Loucy (cell line): ENCODE results near the gene MMEL1.

Experiments
- EZH2phosphoT487 ChIP-seq: fragments of 200-600 bp; IDR thresholded peaks from 2 replicates; pipeline ENCODE4 v1.6.1; 2018; ENCODE audit warnings: antibody characterized with exemption, mild to moderate bottlenecking, moderate library complexity, borderline replicate concordance
- TF ChIP-seq, protein P1 (sequence below): fragments of 200-600 bp; sonication (generic); conservative IDR thresholded peaks from 2 replicates; pipeline ENCODE4 v1.5.1; 2014; ENCODE audit warnings: mild to moderate bottlenecking, antibody characterized with exemption, low read length

DNA sequence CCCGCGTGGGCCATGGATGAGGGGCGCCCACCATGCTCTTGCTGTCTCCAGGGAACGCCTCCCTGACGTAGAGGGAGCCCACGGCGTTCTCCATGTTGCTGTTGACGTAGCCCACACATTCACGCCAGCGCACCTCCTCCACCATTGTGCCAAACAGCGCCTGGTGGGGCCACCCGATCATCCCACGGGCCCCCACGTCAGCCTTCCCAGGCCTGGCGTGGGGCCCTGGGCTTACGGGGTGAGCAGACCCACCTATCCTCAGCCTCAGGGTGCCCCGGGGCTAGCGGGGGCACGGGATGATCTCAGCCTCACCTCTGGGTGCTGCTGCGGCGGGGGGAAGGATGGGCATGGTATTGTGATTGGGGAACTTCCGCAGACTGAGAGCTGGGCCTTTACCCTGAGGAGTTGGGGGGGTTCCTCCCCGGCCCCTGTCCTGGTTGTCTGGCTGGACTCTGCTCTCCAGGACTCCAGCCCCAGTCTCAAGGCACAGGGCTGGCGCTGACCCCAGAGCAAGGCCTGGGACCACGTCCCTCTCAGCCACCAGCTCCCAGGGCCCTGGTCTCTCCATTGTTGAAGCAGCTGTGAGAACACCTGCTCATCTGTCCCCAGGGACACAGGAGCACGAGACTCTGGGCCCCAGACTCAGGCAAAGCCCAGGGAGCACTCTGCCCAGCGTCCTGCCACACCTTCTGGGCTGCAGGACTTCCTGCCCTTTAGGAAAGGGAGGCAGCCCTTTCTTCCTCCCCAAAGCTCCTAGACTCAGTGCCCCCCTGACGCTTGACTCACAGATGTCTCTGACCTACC lies 36.1 kb downstream of the MMEL1 start:
- TF ChIP-seq, protein P1, sequence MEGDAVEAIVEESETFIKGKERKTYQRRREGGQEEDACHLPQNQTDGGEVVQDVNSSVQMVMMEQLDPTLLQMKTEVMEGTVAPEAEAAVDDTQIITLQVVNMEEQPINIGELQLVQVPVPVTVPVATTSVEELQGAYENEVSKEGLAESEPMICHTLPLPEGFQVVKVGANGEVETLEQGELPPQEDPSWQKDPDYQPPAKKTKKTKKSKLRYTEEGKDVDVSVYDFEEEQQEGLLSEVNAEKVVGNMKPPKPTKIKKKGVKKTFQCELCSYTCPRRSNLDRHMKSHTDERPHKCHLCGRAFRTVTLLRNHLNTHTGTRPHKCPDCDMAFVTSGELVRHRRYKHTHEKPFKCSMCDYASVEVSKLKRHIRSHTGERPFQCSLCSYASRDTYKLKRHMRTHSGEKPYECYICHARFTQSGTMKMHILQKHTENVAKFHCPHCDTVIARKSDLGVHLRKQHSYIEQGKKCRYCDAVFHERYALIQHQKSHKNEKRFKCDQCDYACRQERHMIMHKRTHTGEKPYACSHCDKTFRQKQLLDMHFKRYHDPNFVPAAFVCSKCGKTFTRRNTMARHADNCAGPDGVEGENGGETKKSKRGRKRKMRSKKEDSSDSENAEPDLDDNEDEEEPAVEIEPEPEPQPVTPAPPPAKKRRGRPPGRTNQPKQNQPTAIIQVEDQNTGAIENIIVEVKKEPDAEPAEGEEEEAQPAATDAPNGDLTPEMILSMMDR: no peak
- TF ChIP-seq EZH2phosphoT487: no peak
